ENCODE data around the gene MED19.

- TF ChIP-seq CTCF (conservative IDR thresholded peaks at IDR 0.05 in 1 of 2, IDR thresholded peaks at IDR 0.05 in 1 of 2; ENCODE audit: low read depth in 1 of 2, low read length in 2 of 2) (no peak), EZH2 (IDR thresholded peaks at IDR 0.05; ENCODE audit: low read length, missing control alignments) (no peak)
Measured at GRCh38 chr11:57659669-57660068, 52.3 kb downstream of the MED19 start.

Measured in fibroblast of lung (primary cell).